GM12891 (cell line): ENCODE results near the gene SLC38A10.

Source experiments
- DNase-seq: peaks from one replicate; pipeline ENCODE4 v3.0.0; 2011; ENCODE audit warnings: low spot score; ENCODE audit not compliant: insufficient read length
- FAIRE-seq: peaks from 2 replicates; lab custom pipeline; 2011; peaks lifted over from hg19 to GRCh38; lab: Jason Lieb, UNC
- PAX5 ChIP-seq: IDR thresholded peaks from 2 replicates; pipeline ENCODE4 v1.6.1; 2011; ENCODE audit warnings: low read length, moderate library complexity, mild to moderate bottlenecking; ENCODE audit not compliant: insufficient read depth, severe bottlenecking
- POLR2A ChIP-seq: IDR thresholded peaks from 2 replicates; pipeline ENCODE4 v1.6.1; 2011; ENCODE audit warnings: low read depth, low read length, control low read depth
- POLR2AphosphoS5 ChIP-seq: IDR thresholded peaks from 2 replicates; pipeline ENCODE4 v1.6.1; 2011; ENCODE audit warnings: low read depth, low read length, control low read depth
- POU2F2 ChIP-seq: IDR thresholded peaks from 2 replicates; pipeline ENCODE4 v1.6.1; 2011; ENCODE audit warnings: low read depth, mild to moderate bottlenecking, control low read depth, low read length, moderate library complexity
- SPI1 ChIP-seq: IDR thresholded peaks from 2 replicates; pipeline ENCODE4 v1.6.1; 2011; ENCODE audit warnings: low read depth, low read length, control low read depth
- TAF1 ChIP-seq: IDR thresholded peaks from 2 replicates; pipeline ENCODE4 v1.6.1; 2011; ENCODE audit warnings: low read depth, low read length, control low read depth

SLC38A10 gene

DNA sequence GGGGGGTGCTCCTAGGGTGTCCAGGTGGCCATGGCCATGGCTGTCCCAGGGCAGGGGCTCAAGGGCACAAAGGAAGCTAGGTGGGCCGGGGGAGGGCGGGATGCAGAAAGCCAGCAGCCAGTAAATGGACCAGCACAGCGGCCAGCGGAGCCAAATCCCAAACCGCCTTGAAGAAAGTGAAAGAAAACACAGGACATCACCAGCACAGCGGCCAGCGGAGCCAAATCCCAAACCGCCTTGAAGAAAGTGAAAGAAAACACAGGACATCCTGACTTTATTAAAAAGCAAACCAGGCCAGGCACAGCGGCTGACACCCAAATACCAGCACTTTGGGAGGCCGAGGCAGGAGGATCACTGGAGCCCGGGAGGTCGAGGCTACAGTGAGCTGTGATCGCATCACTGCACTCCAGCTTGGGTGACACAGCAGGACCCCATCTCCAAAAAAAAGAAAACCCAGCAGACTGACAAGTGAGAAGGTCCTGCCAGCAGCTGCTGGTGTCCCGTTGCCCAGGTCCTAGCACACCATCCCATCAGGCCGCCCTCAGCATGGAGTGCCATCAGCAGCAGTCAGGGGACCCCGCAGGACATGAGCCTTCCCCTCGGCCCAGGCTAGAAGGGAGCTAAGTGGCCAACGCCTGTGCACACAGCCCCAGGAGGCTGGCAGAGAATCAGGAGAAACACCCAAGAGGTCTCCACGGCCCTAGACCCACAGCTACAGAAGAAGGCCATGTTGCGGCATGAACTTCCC is 17.0 kb downstream of the SLC38A10 start:
- no peak for TF ChIP-seq PAX5
- TF ChIP-seq POU2F2, result no peak
- TF ChIP-seq SPI1, result no peak
- TF ChIP-seq TAF1, result no peak
- no peak for TF ChIP-seq POLR2AphosphoS5
- no peak for TF ChIP-seq POLR2A
- FAIRE-seq (no peak), DNase-seq (no peak)

DNA sequence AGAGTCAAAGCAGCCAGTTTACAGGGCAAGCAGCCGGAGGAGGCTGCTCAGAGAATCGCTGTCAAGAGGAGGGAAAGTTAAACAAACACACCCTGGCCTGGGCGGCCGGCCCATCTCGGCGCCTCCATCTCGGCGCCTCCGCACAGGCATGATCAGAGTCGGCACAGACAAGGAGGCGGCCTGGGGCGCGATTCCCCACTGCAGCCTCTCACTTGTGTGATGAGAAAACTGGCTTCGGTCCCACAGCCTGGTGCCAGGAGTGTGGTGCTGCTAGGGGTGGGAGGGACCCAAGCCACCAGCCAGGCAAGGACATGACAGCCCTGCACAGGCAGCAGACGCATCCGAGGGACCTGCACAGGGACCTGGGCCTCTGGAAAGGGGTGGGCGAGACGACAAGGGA is 17.7 kb downstream of the SLC38A10 start:
- TF ChIP-seq TAF1 (no peak), POU2F2 (no peak), POLR2AphosphoS5 (no peak), SPI1 (no peak), PAX5 (no peak), POLR2A (no peak)
- FAIRE-seq, result no peak
- no peak for DNase-seq

DNA sequence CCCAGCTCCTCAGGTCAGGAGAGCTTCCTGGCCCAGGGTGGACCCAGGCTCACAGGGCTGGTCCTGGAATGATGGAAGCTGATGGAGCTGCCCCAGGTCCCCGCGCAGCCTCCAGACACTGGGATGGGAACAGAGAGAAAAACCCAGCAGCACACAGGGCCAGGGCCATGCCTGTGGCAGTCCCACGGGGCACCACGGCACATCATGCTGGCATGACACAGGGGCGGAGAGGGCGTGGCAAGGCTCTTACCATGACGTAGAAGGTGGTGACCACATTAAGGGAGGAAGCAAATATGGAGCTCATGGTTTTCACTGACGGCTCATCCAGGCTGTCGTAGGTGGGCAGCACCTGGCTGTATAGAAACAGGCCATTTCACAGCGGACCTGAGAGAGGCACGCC is 18.3 kb downstream of the SLC38A10 start:
- FAIRE-seq (no peak), DNase-seq (no peak)
- TF ChIP-seq PAX5 (no peak), POU2F2 (no peak), POLR2A (no peak)

DNA sequence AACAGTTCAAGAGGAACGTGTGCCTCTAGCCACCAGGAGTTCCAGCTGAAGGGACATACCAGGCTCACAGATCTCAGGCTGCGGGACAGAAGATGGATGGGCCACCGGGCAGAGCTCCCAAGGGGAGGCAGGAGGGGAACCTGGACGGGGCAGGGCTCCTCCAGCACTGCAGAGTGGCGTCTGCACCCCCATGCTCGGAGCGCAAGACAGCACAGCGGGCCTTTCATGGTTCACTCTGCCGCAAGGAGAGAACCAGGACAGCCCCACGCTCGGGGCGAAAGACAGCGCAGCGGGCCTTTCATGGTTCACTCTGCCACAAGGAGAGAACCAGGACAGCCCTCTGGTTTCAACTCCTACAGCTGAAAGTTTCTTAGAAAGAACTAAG is 20.6 kb downstream of the SLC38A10 start:
- no peak for DNase-seq
- no peak for FAIRE-seq
- TF ChIP-seq POLR2A, result no peak
- TF ChIP-seq POLR2AphosphoS5, result no peak
- no peak for TF ChIP-seq TAF1
- no peak for TF ChIP-seq POU2F2
- TF ChIP-seq PAX5, result no peak
- TF ChIP-seq SPI1, result no peak

DNA sequence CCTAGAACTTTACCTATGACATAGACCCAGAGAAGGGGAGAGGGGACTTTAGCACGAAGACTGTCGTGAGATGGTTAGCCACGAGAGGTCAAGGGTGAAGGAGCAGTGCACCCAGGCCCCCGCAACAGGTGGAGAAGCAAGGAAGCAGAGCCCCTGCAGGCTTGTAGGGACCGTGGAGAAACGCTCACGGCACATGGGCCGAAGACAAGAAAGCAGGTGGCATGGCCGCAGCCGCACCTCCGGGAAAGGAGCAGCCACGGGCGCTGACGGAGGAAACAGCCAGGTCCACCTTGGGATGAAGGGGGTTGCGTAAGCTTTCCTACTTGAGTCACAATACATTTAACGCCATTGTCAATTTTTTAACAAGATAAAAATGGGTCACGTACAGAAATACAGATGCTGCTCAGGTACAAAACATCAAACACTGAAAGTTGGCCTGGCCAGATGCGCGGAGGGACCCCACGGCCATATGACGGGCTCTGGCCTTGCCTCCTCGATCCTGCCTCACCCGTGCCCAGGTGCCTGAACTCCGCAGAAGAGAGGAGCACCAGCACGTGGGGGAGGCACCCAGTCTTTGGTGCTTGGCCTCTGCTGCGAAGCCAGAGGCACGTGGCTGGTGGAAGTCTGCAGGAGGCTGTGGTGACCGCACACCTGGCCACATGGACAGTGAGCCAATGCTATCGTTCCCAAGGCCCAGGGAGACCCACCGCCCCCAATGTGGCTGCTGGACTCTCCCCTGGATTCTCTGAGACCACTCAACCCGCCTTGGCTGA is 21.2 kb downstream of the SLC38A10 start:
- TF ChIP-seq PAX5, result no peak
- TF ChIP-seq SPI1, result no peak
- TF ChIP-seq POLR2A, result no peak
- no peak for TF ChIP-seq POU2F2
- no peak for TF ChIP-seq POLR2AphosphoS5
- TF ChIP-seq TAF1, result no peak
- DNase-seq (no peak), FAIRE-seq (no peak)

- DNase-seq (no peak), FAIRE-seq (no peak)
- no peak for TF ChIP-seq PAX5
- no peak for TF ChIP-seq POU2F2
- no peak for TF ChIP-seq POLR2A
- TF ChIP-seq POLR2AphosphoS5, result no peak
- TF ChIP-seq TAF1, result no peak
- no peak for TF ChIP-seq SPI1
Measured at GRCh38 chr17:81272616-81273015, 22.5 kb downstream of the SLC38A10 start.

GRCh38 chr17:81271226-81271625 is 23.9 kb downstream of the SLC38A10 start:
- DNase-seq (no peak), FAIRE-seq (no peak)
- TF ChIP-seq SPI1 (no peak), TAF1 (no peak), PAX5 (no peak), POLR2A (no peak), POLR2AphosphoS5 (no peak), POU2F2 (no peak)

- DNase-seq, result no peak
- no peak for FAIRE-seq
- TF ChIP-seq TAF1 (no peak), POLR2AphosphoS5 (no peak), POU2F2 (no peak)
Measured at GRCh38 chr17:81270279-81270678, 24.8 kb downstream of the SLC38A10 start.

GRCh38 chr17:81267390-81268067 is 27.6 kb downstream of the SLC38A10 start:
- DNase-seq, result no peak
- TF ChIP-seq POLR2AphosphoS5, result no peak
- TF ChIP-seq TAF1, result no peak
- TF ChIP-seq PAX5, result no peak
- TF ChIP-seq POU2F2, result no peak
- TF ChIP-seq SPI1, result no peak
- no peak for TF ChIP-seq POLR2A

More at GRCh38 chr17:81267390-81268067, 27.6 kb downstream of the SLC38A10 start:
- no peak for FAIRE-seq
